ENCODE measurements around the gene EPS8. TPM values are rescaled to one million over a fixed set of nuclear protein-coding genes. Genes with fewer than 3 reads are reported as not detected.
"Not testable (repeated sequence)": the region's sequence is repeated elsewhere in the genome, so short reads cannot be mapped to it uniquely, and the experiment has no call there.

Gene EPS8
- total RNA-seq, 1 experiment from 2014 or later: 133 TPM

- no peak for DNase-seq (ENCODE audit: low read depth)
- in situ Hi-C loops (cut with HindIII; ENCODE audit: low pct_unique_long_range_greater_than_20kb, low sequenced_read_pairs): no loop called here
These were observed 18.6 kb downstream of the EPS8 start for GRCh38 chr12:15770581-15770980.

- no peak for DNase-seq (ENCODE audit: low read depth)
- in situ Hi-C loops (cut with HindIII; ENCODE audit: low pct_unique_long_range_greater_than_20kb, low sequenced_read_pairs): no loop called here
These were observed 19.2 kb downstream of the EPS8 start for GRCh38 chr12:15770021-15770420.

- no peak for DNase-seq (ENCODE audit: low read depth)
- in situ Hi-C loops (cut with HindIII; ENCODE audit: low pct_unique_long_range_greater_than_20kb, low sequenced_read_pairs): no loop called here
These were observed 19.6 kb downstream of the EPS8 start for GRCh38 chr12:15769586-15769985.

- no peak for DNase-seq (ENCODE audit: low read depth)
These were observed 21.9 kb downstream of the EPS8 start for GRCh38 chr12:15767301-15767700.

GRCh38 chr12:15763328-15763727, 25.9 kb downstream of the EPS8 start:
- DNase-seq (ENCODE audit: low read depth): no peak
- in situ Hi-C loops (cut with HindIII; ENCODE audit: low pct_unique_long_range_greater_than_20kb, low sequenced_read_pairs): no loop called here

More at GRCh38 chr12:15767301-15767700, 21.9 kb downstream of the EPS8 start:
- in situ Hi-C loops (cut with HindIII; ENCODE audit: low pct_unique_long_range_greater_than_20kb, low sequenced_read_pairs): no loop called here

- DNase-seq (ENCODE audit: low read depth); in situ Hi-C loops (cut with HindIII; ENCODE audit: low pct_unique_long_range_greater_than_20kb, low sequenced_read_pairs): not testable (repeated sequence)
These were observed 27.0 kb downstream of the EPS8 start for GRCh38 chr12:15762162-15762561.

GRCh38 chr12:15757553-15758255, 31.5 kb downstream of the EPS8 start:
- peak; percentile 93 for DNase-seq (ENCODE audit: low read depth)
- in situ Hi-C loops (cut with HindIII; ENCODE audit: low pct_unique_long_range_greater_than_20kb, low sequenced_read_pairs): no loop called here

- in situ Hi-C loops (cut with HindIII; ENCODE audit: low pct_unique_long_range_greater_than_20kb, low sequenced_read_pairs): no loop called here
- DNase-seq (ENCODE audit: low read depth): no peak
These were observed 32.4 kb downstream of the EPS8 start for GRCh38 chr12:15756822-15757221.

- in situ Hi-C loops (cut with HindIII; ENCODE audit: low pct_unique_long_range_greater_than_20kb, low sequenced_read_pairs): no loop called here
- no peak for DNase-seq (ENCODE audit: low read depth)
These were observed 35.0 kb downstream of the EPS8 start for GRCh38 chr12:15754233-15754632.

- in situ Hi-C loops (cut with HindIII; ENCODE audit: low pct_unique_long_range_greater_than_20kb, low sequenced_read_pairs): no loop called here
These were observed 36.4 kb downstream of the EPS8 start for GRCh38 chr12:15752785-15753184.

GRCh38 chr12:15751741-15752140, 37.4 kb downstream of the EPS8 start:
- DNase-seq (ENCODE audit: low read depth): no peak
- in situ Hi-C loops (cut with HindIII; ENCODE audit: low pct_unique_long_range_greater_than_20kb, low sequenced_read_pairs): no loop called here

More at GRCh38 chr12:15752785-15753184, 36.4 kb downstream of the EPS8 start:
- no peak for DNase-seq (ENCODE audit: low read depth)

GRCh38 chr12:15749937-15750336, 39.3 kb downstream of the EPS8 start:
- in situ Hi-C loops (cut with HindIII; ENCODE audit: low pct_unique_long_range_greater_than_20kb, low sequenced_read_pairs): no loop called here

GRCh38 chr12:15741870-15742269, 47.3 kb downstream of the EPS8 start:
- in situ Hi-C loops (cut with HindIII; ENCODE audit: low pct_unique_long_range_greater_than_20kb, low sequenced_read_pairs); DNase-seq (ENCODE audit: low read depth): not testable (repeated sequence)

More at GRCh38 chr12:15749937-15750336, 39.3 kb downstream of the EPS8 start:
- DNase-seq (ENCODE audit: low read depth): no peak

GRCh38 chr12:15741082-15741481, 48.1 kb downstream of the EPS8 start:
- in situ Hi-C loops (cut with HindIII; ENCODE audit: low pct_unique_long_range_greater_than_20kb, low sequenced_read_pairs): no loop called here
- DNase-seq (ENCODE audit: low read depth): no peak

- in situ Hi-C loops (cut with HindIII; ENCODE audit: low pct_unique_long_range_greater_than_20kb, low sequenced_read_pairs); DNase-seq (ENCODE audit: low read depth): not testable (repeated sequence)
These were observed 48.8 kb downstream of the EPS8 start for GRCh38 chr12:15740389-15740788.

GRCh38 chr12:15738438-15739015, 50.7 kb downstream of the EPS8 start:
- in situ Hi-C loops (cut with HindIII; ENCODE audit: low pct_unique_long_range_greater_than_20kb, low sequenced_read_pairs): no loop called here
- DNase-seq (ENCODE audit: low read depth): no peak

- in situ Hi-C loops (cut with HindIII; ENCODE audit: low pct_unique_long_range_greater_than_20kb, low sequenced_read_pairs): no loop called here
- DNase-seq (ENCODE audit: low read depth): no peak
These were observed 53.2 kb downstream of the EPS8 start for GRCh38 chr12:15735837-15736615.

- in situ Hi-C loops (cut with HindIII; ENCODE audit: low pct_unique_long_range_greater_than_20kb, low sequenced_read_pairs): no loop called here
- no peak for DNase-seq (ENCODE audit: low read depth)
These were observed 56.1 kb downstream of the EPS8 start for GRCh38 chr12:15733136-15733535.

Measured in Caki2 (cell line).